Thyroid gland (tissue), 4 donors: ENCODE measurements around the gene TNFRSF12A. TPM values are rescaled to one million over a fixed set of nuclear protein-coding genes. Genes with fewer than 3 reads are reported as not detected.

ENCODE experiments used
- DNase-seq, 2 donors: peaks; one replicate each; pipeline ENCODE4 v3.0.0-alpha.2; 2019
- H3K27ac ChIP-seq, 3 donors: fragments of 200-600 bp; sonication (generic); 1 replicate in 2 of 3; 2 replicates in 1 of 3; pipeline ENCODE4 v1.5.1; 2016 to 2019; ENCODE audit warnings: mild to moderate bottlenecking in 1 of 3, moderate library complexity in 1 of 3
- H3K27me3 ChIP-seq: fragments of 200-600 bp; sonication (generic); one replicate; pipeline ENCODE4 v1.5.1; 2019
- H3K36me3 ChIP-seq, 2 donors: fragments of 200-600 bp; sonication (generic); one replicate each; pipeline ENCODE4 v1.5.1; 2016 to 2019
- H3K4me1 ChIP-seq, 2 donors: fragments of 200-600 bp; sonication (generic); one replicate each; pipeline ENCODE4 v1.5.1; 2017 to 2019
- H3K4me3 ChIP-seq, 3 donors: fragments of 200-600 bp; sonication (generic); replicated peaks in 1 of 3; 1 replicate in 2 of 3; 2 replicates in 1 of 3; pipeline ENCODE4 v1.5.1; 2016; ENCODE audit warnings: mild to moderate bottlenecking in 1 of 3
- H3K9me3 ChIP-seq: fragments of 200-600 bp; sonication (generic); one replicate; pipeline ENCODE4 v1.5.1; 2017
- CTCF ChIP-seq, 6 experiments: fragments of 200-600 bp in 3 of 6; fragments of 450-650 bp in 3 of 6; sonication (generic) in 3 of 6; IDR thresholded peaks; one replicate each; pipeline ENCODE4 v1.5.1; 2016 to 2019; ENCODE audit warnings: antibody characterized with exemption in 6 of 6, mild to moderate bottlenecking in 2 of 6, inconsistent platforms in 1 of 6, moderate library complexity in 1 of 6
- POLR2A ChIP-seq, 2 donors: fragments of 450-650 bp; IDR thresholded peaks; one replicate each; pipeline ENCODE4 v1.6.1; 2017; ENCODE audit warnings: antibody characterized with exemption in 2 of 2, mild to moderate bottlenecking in 2 of 2, moderate library complexity in 1 of 2
- whole genome bisulfite sequencing, 2 donors: methylation state at CpG; one replicate each; pipeline ENCODE4 v1.1.5; 2017; 5-methylcytosine and 5-hydroxymethylcytosine counted together
- intact Hi-C: fragments of 100-400 bp; cut with DNase I; formaldehyde crosslinking; loops from one replicate; pipeline ENCODE4 v1.15.1; 2023
- total RNA-seq, 4 donors: library from RNA; depleted of rRNA; stranded (reverse); fragments of >200 nt; gene quantifications; one replicate each; pipeline ENCODE4 v1.2.3, GENCODE V29; 2016

The TNFRSF12A gene
- total RNA-seq, 4 donors from 2014 or later = 47.9 to 110 (median 67.0) TPM

DNA sequence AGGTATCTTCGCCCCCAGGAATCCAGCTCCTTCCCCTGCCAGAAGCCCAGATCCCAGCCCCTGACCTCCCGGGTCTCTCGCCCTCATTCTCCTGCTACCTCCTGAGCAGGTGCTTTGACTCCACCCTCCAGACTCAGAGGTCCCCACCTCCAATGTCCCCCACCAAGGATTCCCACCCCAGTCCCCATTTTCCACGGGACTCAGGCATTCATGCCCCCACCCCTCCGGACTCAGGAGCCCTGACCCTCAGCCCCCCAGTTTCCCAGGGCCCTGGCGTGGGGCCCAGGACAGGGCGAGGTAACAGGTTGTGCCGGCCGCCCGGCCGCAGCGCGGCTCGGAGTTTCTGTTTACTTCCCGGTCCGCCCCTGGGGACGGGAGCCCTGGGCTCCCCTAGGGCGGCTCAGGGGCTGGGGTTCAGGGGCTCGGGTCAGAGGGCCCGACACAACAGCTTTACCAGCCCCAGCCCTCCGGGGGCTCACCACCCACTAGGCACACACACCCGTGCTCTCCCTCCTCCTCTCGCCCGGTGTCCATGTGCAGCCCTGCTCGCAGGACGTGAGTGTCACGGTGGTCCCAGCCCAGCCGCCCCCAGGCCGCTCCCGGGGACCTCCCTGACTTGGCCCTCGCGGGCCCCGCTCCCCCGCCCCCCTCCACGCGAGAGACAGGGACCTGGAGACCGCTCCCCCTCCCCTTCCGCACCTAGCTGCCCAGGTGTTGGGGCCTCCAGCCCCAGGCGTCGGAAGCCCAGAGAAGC is 16.0 kb downstream of the TNFRSF12A start:
- peak overlapping the region in 2 of 3 donors; percentile 32 to 56 for H3K4me3 ChIP-seq
- intact Hi-C loops = no loop called here
- H3K27ac ChIP-seq = no peak overlapping the region
- 5 to 6% methylated on average over 18 to 22 of the region's 40 CpGs for WGBS, 2 donors
- H3K9me3 ChIP-seq = no peaks in the 10 kb centered on the region
- H3K36me3 ChIP-seq = no peaks in the 10 kb centered on the region
- H3K27me3 ChIP-seq = no peaks in the 10 kb centered on the region
- TF ChIP-seq CTCF (IDR thresholded peaks at IDR 0.05) (no peak), POLR2A (IDR thresholded peaks at IDR 0.05) (no peak)
- peak; percentile 40 to 43 for DNase-seq
- H3K4me1 ChIP-seq = peaks cover 3 to 18% of the 10 kb centered on the region in 2 donors

GRCh38 chr16:3036726-3037315 is 16.7 kb downstream of the TNFRSF12A start, which contains the start of gene BICDL2:
Gene BICDL2 (minus strand): TSS chr16:3036944. CDS start chr16:3035496, 1,448 bp downstream.
- intact Hi-C loops = no loop called here
- Histone ChIP-seq H3K36me3 (no peaks in the 10 kb centered on the region), H3K4me3 (peak within 1 kb of the TSS in 2 of 3 donors; percentile 32 to 56), H3K27me3 (no peaks in the 10 kb centered on the region), H3K27ac (no peak within 1 kb of the TSS), H3K9me3 (no peaks in the 10 kb centered on the region), H3K4me1 (peaks cover 3 to 14% of the 10 kb centered on the region in 2 donors)
- TF ChIP-seq POLR2A (IDR thresholded peaks at IDR 0.05) (no peak), CTCF (IDR thresholded peaks at IDR 0.05) (no peak)
- peak; percentile 50 to 57 for DNase-seq
- 21 to 22% methylated on average over 10 to 11 of the region's 44 CpGs for WGBS, 2 donors

DNA sequence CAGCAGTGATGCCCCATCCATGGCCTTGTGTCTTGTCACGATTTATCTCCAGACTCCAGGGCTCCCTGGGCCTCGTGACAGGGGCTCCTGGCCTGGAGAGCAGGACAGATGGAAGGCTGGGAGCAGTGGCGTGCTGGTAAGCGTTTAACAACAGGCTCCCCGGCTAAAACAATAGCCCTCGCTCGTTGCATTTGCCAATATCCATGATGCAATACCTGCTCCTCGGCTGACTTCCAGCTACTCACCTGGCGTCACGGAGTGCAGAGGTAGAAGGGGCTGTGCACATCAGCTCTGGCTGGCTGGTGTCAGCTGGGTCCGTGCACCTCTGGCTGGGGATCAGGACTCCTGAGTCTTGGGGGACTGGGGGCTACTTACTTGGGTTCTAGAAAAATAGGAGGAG is 18.1 kb downstream of the TNFRSF12A start:
- DNase-seq = peak; percentile 76
- no peaks in the 10 kb centered on the region for H3K9me3 ChIP-seq
- no peak overlapping the region for H3K4me3 ChIP-seq
- no peak for TF ChIP-seq POLR2A (IDR thresholded peaks at IDR 0.05)
- TF ChIP-seq CTCF (IDR thresholded peaks at IDR 0.05) = no peak
- no peaks in the 10 kb centered on the region for H3K27me3 ChIP-seq
- H3K36me3 ChIP-seq = no peaks in the 10 kb centered on the region
- WGBS, 2 donors = 18 to 44% methylated on average over 4 to 11 of the region's 11 CpGs
- intact Hi-C loops = no loop called here
- peaks cover 3 to 14% of the 10 kb centered on the region in 2 donors for H3K4me1 ChIP-seq
- no peak overlapping the region for H3K27ac ChIP-seq

DNA sequence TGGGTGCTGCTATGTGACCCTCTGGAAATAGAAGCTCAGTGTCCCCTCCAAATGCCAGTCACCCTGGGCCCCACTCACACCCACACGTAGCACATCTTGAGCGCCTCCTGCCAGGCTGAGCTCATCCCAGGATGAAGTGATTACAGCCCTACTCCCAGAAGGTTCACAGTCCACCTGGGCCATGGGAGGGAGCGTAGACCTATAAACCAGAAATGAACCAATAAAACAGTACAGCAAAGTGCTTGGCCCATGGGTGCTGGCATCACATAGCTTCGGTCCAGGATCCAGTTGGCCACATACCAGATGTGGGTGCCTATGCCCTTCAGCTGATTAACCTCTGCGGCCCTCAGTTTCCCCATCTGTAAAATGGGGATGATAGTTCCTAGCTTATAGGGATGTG is 18.7 kb downstream of the TNFRSF12A start:
- 82 to 83% methylated on average over 5 of the region's 5 CpGs for WGBS, 2 donors

More for the DNA sequence above, 18.7 kb downstream of the TNFRSF12A start:
- intact Hi-C loops = no loop called here
- TF ChIP-seq POLR2A (IDR thresholded peaks at IDR 0.05) (no peak), CTCF (IDR thresholded peaks at IDR 0.05) (no peak)
- Histone ChIP-seq H3K27ac (no peak overlapping the region), H3K4me1 (peaks cover 3 to 14% of the 10 kb centered on the region in 2 donors), H3K4me3 (no peak overlapping the region), H3K36me3 (no peaks in the 10 kb centered on the region), H3K9me3 (no peaks in the 10 kb centered on the region), H3K27me3 (peaks cover under 1% of the 10 kb centered on the region)
- no peak for DNase-seq
